NB4 (cell line): ENCODE data around the gene CBFA2T3.

Experiments used
- DNase-seq: peaks from one replicate; pipeline ENCODE4 v3.0.0; 2010; ENCODE audit warnings: low read depth
- H3K4me3 ChIP-seq: one replicate; pipeline ENCODE4 v1.5.1; 2011; ENCODE audit warnings: mild to moderate bottlenecking, low read depth, low read length, moderate library complexity
- CTCF ChIP-seq: IDR thresholded peaks from one replicate; pipeline ENCODE4 v1.5.1; 2012; ENCODE audit warnings: low read depth, low read length
- MYC ChIP-seq: IDR thresholded peaks from 2 replicates; pipeline ENCODE4 v1.6.1; 2011; ENCODE audit warnings: low read depth, low read length
- POLR2A ChIP-seq: IDR thresholded peaks from 2 replicates; pipeline ENCODE4 v1.6.1; 2011; ENCODE audit warnings: mild to moderate bottlenecking; ENCODE audit not compliant: insufficient read length; ENCODE audit errors: extremely low read depth
- TF ChIP-seq, protein P1 (sequence below): IDR thresholded peaks from 2 replicates; pipeline ENCODE4 v1.6.1; 2011; ENCODE audit warnings: low read depth, low read length

Gene CBFA2T3

GRCh38 chr16:88878356-88878755 lies 98.7 kb downstream of the CBFA2T3 start:
- DNase-seq, result no peak
- TF ChIP-seq CTCF (no peak), MYC (no peak), POLR2A (no peak)
- TF ChIP-seq, protein P1, sequence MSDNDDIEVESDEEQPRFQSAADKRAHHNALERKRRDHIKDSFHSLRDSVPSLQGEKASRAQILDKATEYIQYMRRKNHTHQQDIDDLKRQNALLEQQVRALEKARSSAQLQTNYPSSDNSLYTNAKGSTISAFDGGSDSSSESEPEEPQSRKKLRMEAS, result no peak

DNA sequence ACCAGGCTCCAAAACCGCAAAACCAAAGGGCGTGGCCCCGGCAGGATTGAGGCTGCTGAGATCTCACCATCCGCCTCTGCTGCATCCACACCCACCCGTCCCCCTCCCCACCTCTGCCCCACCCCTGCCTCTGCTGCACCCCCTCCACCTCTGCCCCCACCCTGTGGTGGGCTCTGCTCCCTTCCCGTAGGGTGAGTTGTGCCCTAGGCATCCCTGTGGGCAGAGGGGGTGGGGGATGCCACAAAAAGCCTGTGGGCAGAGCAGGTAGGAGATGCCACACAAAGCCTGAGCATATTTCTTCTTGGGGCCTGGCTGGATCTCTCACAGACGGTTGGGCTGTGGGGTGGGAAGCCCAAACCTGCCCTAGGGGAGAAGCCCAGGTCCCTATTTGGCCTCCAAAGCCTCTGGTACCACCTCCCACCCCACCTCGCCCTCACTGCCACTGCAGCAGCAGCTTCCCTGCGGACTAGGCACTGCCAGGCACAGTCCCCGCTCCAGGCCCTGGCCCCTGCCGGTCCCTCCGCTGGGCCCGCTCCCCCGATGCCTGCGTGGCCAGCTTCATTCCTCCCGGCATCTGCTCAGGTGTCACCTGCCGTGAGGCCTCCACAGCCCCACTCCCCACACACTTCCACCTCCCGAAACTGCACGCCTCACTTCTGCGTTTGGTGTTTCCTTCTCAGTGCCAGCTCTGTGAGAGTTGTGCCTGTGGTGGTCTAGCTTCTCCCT lies 99.3 kb downstream of the CBFA2T3 start:
- DNase-seq, result no peak
- no peak overlapping the region for H3K4me3 ChIP-seq
- TF ChIP-seq MYC (no peak), POLR2A (no peak), CTCF (no peak)
- TF ChIP-seq, protein P1, result no peak

More at GRCh38 chr16:88878356-88878755, 98.7 kb downstream of the CBFA2T3 start:
- no peak overlapping the region for H3K4me3 ChIP-seq

- TF ChIP-seq POLR2A, result no peak
- no peak for DNase-seq
Observed at GRCh38 chr16:88876942-88877526, 100.0 kb downstream of the CBFA2T3 start.

DNA sequence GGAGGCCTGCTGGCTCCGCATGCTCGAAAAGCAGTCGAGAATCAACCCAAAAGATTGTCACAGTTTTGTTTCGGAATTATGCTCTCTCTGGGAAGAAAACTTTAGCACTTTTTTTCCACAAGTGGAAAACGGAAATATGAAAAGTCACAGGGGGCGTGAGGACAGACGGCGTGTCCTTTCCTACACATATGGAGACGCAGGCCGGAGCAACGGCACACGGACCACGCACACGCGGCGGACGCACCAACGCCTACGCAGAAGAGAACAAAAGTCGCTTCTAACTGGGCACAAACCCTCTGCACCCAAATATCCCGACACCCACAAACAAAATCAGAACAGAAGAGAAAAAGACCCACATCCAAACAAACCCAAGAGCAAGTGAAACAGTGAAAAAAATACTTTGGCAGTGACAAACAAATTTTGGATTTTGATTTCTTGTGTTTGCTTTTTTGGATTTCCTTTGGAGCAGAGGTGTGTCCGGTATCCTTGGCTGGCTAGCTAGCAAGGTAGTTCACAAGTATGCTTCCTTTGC lies 101.2 kb downstream of the CBFA2T3 start:
- no peak overlapping the region for H3K4me3 ChIP-seq
- TF ChIP-seq, protein P1, result no peak
- no peak for TF ChIP-seq MYC
- no peak for TF ChIP-seq POLR2A
- TF ChIP-seq CTCF, result no peak
- no peak for DNase-seq

More at GRCh38 chr16:88876942-88877526, 100.0 kb downstream of the CBFA2T3 start:
- no peak overlapping the region for H3K4me3 ChIP-seq

GRCh38 chr16:88874938-88875599 lies 101.9 kb downstream of the CBFA2T3 start:
- TF ChIP-seq CTCF (no peak), MYC (no peak), POLR2A (no peak)
- TF ChIP-seq, protein P1, result no peak
- no peak overlapping the region for H3K4me3 ChIP-seq
- no peak for DNase-seq

- TF ChIP-seq POLR2A, result no peak
- TF ChIP-seq, protein P1, result no peak
- no peak for DNase-seq
Observed at GRCh38 chr16:88872650-88873331, 104.2 kb downstream of the CBFA2T3 start.

More at GRCh38 chr16:88872650-88873331, 104.2 kb downstream of the CBFA2T3 start:
- no peak overlapping the region for H3K4me3 ChIP-seq
